SK-N-SH (cell line): ENCODE measurements around the gene GRIN2A. TPM values are rescaled to one million over a fixed set of nuclear protein-coding genes. Genes with fewer than 3 reads are reported as not detected.

ENCODE experiments used
- CTCF ChIA-PET: fragments of 300-600, 350-600 bp; formaldehyde crosslinking; extraction: SDS; loops from one replicate; lab custom pipeline; 2021; lab: Yijun Ruan, JAX
- POLR2A ChIA-PET: fragments of 350-600 bp; sonication (Branson Sonifier 250); formaldehyde crosslinking; extraction: SDS; loops from one replicate; lab custom pipeline; 2020; ENCODE audit warnings: antibody characterized with exemption, inconsistent platforms; lab: Yijun Ruan, JAX
- DNase-seq: peaks from one replicate; pipeline ENCODE4 v3.0.0; 2012
- H2AFZ ChIP-seq: fragments of 200-600 bp; sonication (generic); 2 replicates; pipeline ENCODE4 v1.8.1; 2016; ENCODE audit warnings: antibody characterized with exemption, mild to moderate bottlenecking, low read depth
- H3F3A ChIP-seq: fragments of 200-600 bp; sonication (generic); replicated peaks from 2 replicates; pipeline ENCODE3; 2016; ENCODE audit warnings: antibody characterized with exemption, mild to moderate bottlenecking; ENCODE audit not compliant: insufficient read depth
- H3K27ac ChIP-seq, 2 experiments: fragments of 200-500 bp in 1 of 2; fragments of 200-600 bp in 1 of 2; sonication (Bioruptor generic) in 1 of 2; sonication (generic), shearing (Covaris generic) in 1 of 2; 2 replicates each; pipeline versions ENCODE4 v1.5.1 to v1.6.1; 2014 to 2016; ENCODE audit warnings: low read depth in 2 of 2, inconsistent platforms in 1 of 2, low read length in 1 of 2, mild to moderate bottlenecking in 1 of 2, mixed read lengths in 1 of 2
- H3K27me3 ChIP-seq: fragments of 200-600 bp; sonication (generic), shearing (Covaris generic); 2 replicates; pipeline ENCODE4 v1.6.1; 2016; ENCODE audit warnings: mixed run types; ENCODE audit not compliant: insufficient read depth
- H3K36me3 ChIP-seq, 2 experiments: fragments of 200-500 bp in 1 of 2; fragments of 200-600 bp in 1 of 2; sonication (Bioruptor generic) in 1 of 2; sonication (generic) in 1 of 2; replicated peaks in 1 of 2; 2 replicates each; pipeline versions ENCODE3 to v1.5.1; 2014 to 2016; ENCODE audit warnings: low read length in 1 of 2, mild to moderate bottlenecking in 1 of 2; ENCODE audit not compliant: insufficient read depth in 2 of 2, control insufficient read depth in 1 of 2
- H3K4me1 ChIP-seq, 2 experiments: fragments of 200-500 bp in 1 of 2; fragments of 200-600 bp in 1 of 2; sonication (Bioruptor generic) in 1 of 2; sonication (generic), shearing (Covaris generic) in 1 of 2; 2 replicates each; pipeline versions ENCODE4 v1.5.1 to v1.6.1; 2014 to 2016; ENCODE audit warnings: low read depth in 1 of 2, low read length in 1 of 2, mixed run types in 1 of 2; ENCODE audit not compliant: insufficient read depth in 2 of 2, control insufficient read depth in 1 of 2
- H3K4me2 ChIP-seq: fragments of 200-600 bp; sonication (generic), shearing (Covaris generic); 2 replicates; pipeline ENCODE4 v1.6.1; 2017; ENCODE audit warnings: mixed run types
- H3K4me3 ChIP-seq, 2 experiments: fragments of 200-500 bp in 1 of 2; fragments of 200-600 bp in 1 of 2; sonication (Bioruptor generic) in 1 of 2; sonication (generic), shearing (Covaris generic) in 1 of 2; 2 replicates each; pipeline versions ENCODE4 v1.5.1 to v1.8.1; 2014 to 2016; ENCODE audit warnings: low read depth in 2 of 2, inconsistent platforms in 1 of 2, low read length in 1 of 2, mild to moderate bottlenecking in 1 of 2, mixed read lengths in 1 of 2, moderate library complexity in 1 of 2
- H3K79me2 ChIP-seq: fragments of 200-600 bp; sonication (generic); 2 replicates; pipeline ENCODE4 v1.8.1; 2017; ENCODE audit warnings: mild to moderate bottlenecking; ENCODE audit not compliant: insufficient read depth
- H3K9ac ChIP-seq: fragments of 200-600 bp; sonication (generic); 2 replicates; pipeline ENCODE4 v1.6.1; 2017; ENCODE audit warnings: mixed run types
- H3K9me2 ChIP-seq: fragments of 200-600 bp; sonication (generic); 2 replicates; pipeline ENCODE4 v1.6.1; 2017; ENCODE audit warnings: mixed run types
- H3K9me3 ChIP-seq: fragments of 200-600 bp; sonication (generic); 2 replicates; pipeline ENCODE4 v1.6.1; 2017; ENCODE audit warnings: mixed run types, mild to moderate bottlenecking, moderate library complexity
- H4K20me1 ChIP-seq: fragments of 200-600 bp; sonication (generic); 2 replicates; pipeline ENCODE4 v1.6.1; 2017; ENCODE audit warnings: mild to moderate bottlenecking, mixed run types; ENCODE audit not compliant: insufficient read depth
- CHD2 ChIP-seq: fragments of 150-350 bp; IDR thresholded peaks from 2 replicates; pipeline ENCODE4 v1.6.1; 2018; ENCODE audit warnings: low read length; ENCODE audit not compliant: partially characterized antibody
- ELF1 ChIP-seq: IDR thresholded peaks from 2 replicates; pipeline ENCODE4 v1.4.0; 2012
- EP300 ChIP-seq, 2 experiments: IDR thresholded peaks; 2 replicates each; pipeline versions ENCODE4 v1.4.0 to v1.6.1; 2012; ENCODE audit warnings: borderline replicate concordance in 1 of 2, low read depth in 1 of 2, low read length in 1 of 2
- EZH2phosphoT487 ChIP-seq: fragments of 200-600 bp; sonication (generic); IDR thresholded peaks from 2 replicates; pipeline ENCODE4 v1.6.1; 2017; ENCODE audit warnings: low read depth, mixed run types, mild to moderate bottlenecking, antibody characterized with exemption, moderate library complexity, borderline replicate concordance
- FOSL2 ChIP-seq: IDR thresholded peaks from 2 replicates; pipeline ENCODE4 v1.4.0; 2012; ENCODE audit warnings: low read depth, mild to moderate bottlenecking, moderate library complexity, borderline replicate concordance
- FOXJ3 ChIP-seq: sonication (generic); formaldehyde crosslinking; IDR thresholded peaks from 2 replicates; pipeline ENCODE4 v1.5.1; 2020; ENCODE audit warnings: mild to moderate bottlenecking, missing genetic modification reagents
- GATA2 ChIP-seq: sonication (generic); formaldehyde crosslinking; IDR thresholded peaks from 2 replicates; pipeline ENCODE4 v1.5.0; 2020; ENCODE audit warnings: mild to moderate bottlenecking, missing genetic modification reagents
- IRF3 ChIP-seq: fragments of 150-350 bp; IDR thresholded peaks from 2 replicates; pipeline ENCODE4 v1.6.1; 2016; ENCODE audit warnings: mild to moderate bottlenecking, low read depth, low read length
- JUND ChIP-seq: IDR thresholded peaks from 2 replicates; pipeline ENCODE4 v1.4.0; 2012
- MEF2A ChIP-seq: IDR thresholded peaks from 2 replicates; pipeline ENCODE4 v1.4.0; 2012; ENCODE audit warnings: low read depth, borderline replicate concordance
- MXI1 ChIP-seq: IDR thresholded peaks from 2 replicates; pipeline ENCODE4 v1.6.1; 2012; ENCODE audit warnings: mild to moderate bottlenecking, low read depth, low read length, improper control_type of control experiment
- NRF1 ChIP-seq: IDR thresholded peaks from 2 replicates; pipeline ENCODE4 v1.6.1; 2012; ENCODE audit warnings: low read depth, mild to moderate bottlenecking, low read length
- POLR2AphosphoS5 ChIP-seq: IDR thresholded peaks from 2 replicates; pipeline ENCODE4 v1.6.1; 2012; ENCODE audit warnings: low read depth, low read length
- RAD21 ChIP-seq: IDR thresholded peaks from 2 replicates; pipeline ENCODE4 v1.6.1; 2012; ENCODE audit warnings: mild to moderate bottlenecking, low read length
- RCOR1 ChIP-seq: fragments of 150-350 bp; IDR thresholded peaks from 2 replicates; pipeline ENCODE4 v1.6.1; 2017; ENCODE audit warnings: antibody characterized with exemption, low read length
- SMC3 ChIP-seq: IDR thresholded peaks from 2 replicates; pipeline ENCODE4 v1.6.1; 2012; ENCODE audit warnings: low read depth, low read length, improper control_type of control experiment
- TCF12 ChIP-seq: IDR thresholded peaks from 2 replicates; pipeline ENCODE4 v1.4.0; 2012
- TEAD4 ChIP-seq: IDR thresholded peaks from 2 replicates; pipeline ENCODE4 v1.4.0; 2012; ENCODE audit warnings: mild to moderate bottlenecking, borderline replicate concordance; ENCODE audit not compliant: insufficient read depth
- USF2 ChIP-seq: fragments of 150-350 bp; IDR thresholded peaks from 2 replicates; pipeline ENCODE4 v1.6.1; 2017; ENCODE audit warnings: antibody characterized with exemption, low read length, low read depth, borderline replicate concordance
- YY1 ChIP-seq: IDR thresholded peaks from 2 replicates; pipeline ENCODE4 v1.4.0; 2012; ENCODE audit warnings: low read depth, mild to moderate bottlenecking
- WGBS: methylation state at CpG from one replicate; pipeline ENCODE4 v1.1.6; 2017; ENCODE audit warnings: low lambda C conversion rate; 5-methylcytosine and 5-hydroxymethylcytosine counted together
- polyA plus RNA-seq, 3 experiments: library from polyadenylated mRNA; depleted of rRNA; stranded (reverse); fragments of >200 nt; gene quantifications; 2 replicates each; pipeline ENCODE4 v1.2.3, GENCODE V29; 2012
- TF ChIP-seq, protein P1 (sequence below): IDR thresholded peaks from 2 replicates; pipeline ENCODE4; 2012
- TF ChIP-seq, protein P2 (sequence below): IDR thresholded peaks from 2 replicates; pipeline ENCODE4 v1.6.1; 2012; ENCODE audit warnings: mild to moderate bottlenecking, low read depth, low read length, moderate library complexity

The GRIN2A gene
- polyA plus RNA-seq, 1 of the 3 experiments (the other 2 are of a cell fraction) = not detected

DNA sequence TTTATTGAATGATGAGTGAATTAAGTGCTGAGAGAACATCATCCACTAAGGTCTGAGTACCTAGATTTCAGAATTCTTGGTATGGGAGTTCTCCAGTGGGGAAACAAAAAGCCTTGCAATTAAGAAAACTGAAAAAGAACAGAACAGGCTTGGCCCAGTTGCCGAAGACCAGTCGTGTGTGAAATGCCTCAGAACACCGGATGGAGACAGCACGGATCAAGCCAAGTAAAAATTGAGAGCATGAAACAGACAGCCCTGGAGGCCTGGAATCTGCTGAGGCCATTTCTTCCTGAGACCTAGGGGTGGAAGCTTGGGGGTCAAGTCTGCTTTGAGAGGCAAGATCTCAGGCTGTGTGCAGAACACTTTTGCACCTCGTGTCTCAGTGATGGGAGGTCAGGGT lies 43.3 kb downstream of the GRIN2A start:
- WGBS = 13% methylated on average over 5 of the region's 5 CpGs
- no peak for DNase-seq
- Histone ChIP-seq H3K79me2 (no peaks in the 10 kb centered on the region), H3K27me3 (no peaks in the 10 kb centered on the region), H3K4me1 (peaks cover 0 to 5% of the 10 kb centered on the region in 2 experiments; a peak in 1 of 4 replicates), H3K4me2 (no peak overlapping the region), H3K9me2 (no peaks in the 10 kb centered on the region), H2AFZ (no peak overlapping the region), H4K20me1 (no peaks in the 10 kb centered on the region)
- CTCF ChIA-PET = no interaction called here
- no peak for TF ChIP-seq FOXJ3 (CRISPR knock-in tag)
- TF ChIP-seq GATA2 (CRISPR knock-in tag) = no peak
- TF ChIP-seq RCOR1 = no peak
- no peak for TF ChIP-seq SMC3
- no peak for TF ChIP-seq EZH2phosphoT487
- no peak for TF ChIP-seq POLR2AphosphoS5
- TF ChIP-seq IRF3 = no peak
- no peak for TF ChIP-seq USF2
- TF ChIP-seq TEAD4 = no peak
- TF ChIP-seq, all 33 proteins: peak for 0
- H3K27ac ChIP-seq = peak overlapping the region in 1 of 2 experiments; percentile 36; a peak in 1 of 4 replicates
- H3K36me3 ChIP-seq = no peaks in the 10 kb centered on the region
- H3F3A ChIP-seq = no peaks in the 10 kb centered on the region
- H3K9me3 ChIP-seq = no peaks in the 10 kb centered on the region
- H3K9ac ChIP-seq = no peak overlapping the region
- no peak overlapping the region for H3K4me3 ChIP-seq
- POLR2A ChIA-PET = no interaction called here

DNA sequence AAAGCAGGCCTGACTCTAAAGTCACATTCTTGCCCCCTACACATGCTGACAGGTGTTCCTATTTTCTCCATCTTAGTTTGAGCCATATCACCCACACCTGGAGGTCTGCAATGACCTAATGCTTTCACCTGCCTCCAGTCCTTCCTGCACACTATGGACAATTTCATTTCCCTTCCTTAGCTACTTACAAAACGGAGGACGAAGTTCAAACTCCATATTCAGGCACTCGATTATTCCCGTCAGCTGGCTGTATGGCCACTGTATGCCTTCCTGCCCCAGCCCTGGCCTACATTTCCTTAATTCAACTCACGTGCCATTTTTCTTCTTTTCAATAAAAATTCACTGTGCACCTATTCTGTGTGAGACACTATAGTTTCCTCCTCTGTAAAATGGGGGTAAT lies 44.9 kb downstream of the GRIN2A start:
- no peak for DNase-seq
- Histone ChIP-seq H3K27ac (no peak overlapping the region), H3K9ac (no peak overlapping the region), H2AFZ (no peak overlapping the region), H3K9me3 (no peaks in the 10 kb centered on the region), H3K4me1 (peaks cover 0 to 5% of the 10 kb centered on the region in 2 experiments; a peak in 1 of 4 replicates), H3K4me2 (no peak overlapping the region), H3F3A (no peaks in the 10 kb centered on the region), H3K27me3 (no peaks in the 10 kb centered on the region), H4K20me1 (no peaks in the 10 kb centered on the region), H3K4me3 (no peak overlapping the region), H3K79me2 (no peaks in the 10 kb centered on the region), H3K36me3 (no peaks in the 10 kb centered on the region), H3K9me2 (no peaks in the 10 kb centered on the region)
- CTCF ChIA-PET = no interaction called here
- 25% methylated on average over 5 of the region's 5 CpGs for WGBS
- POLR2A ChIA-PET = no interaction called here
- no peak for TF ChIP-seq NRF1
- TF ChIP-seq, protein P1, sequence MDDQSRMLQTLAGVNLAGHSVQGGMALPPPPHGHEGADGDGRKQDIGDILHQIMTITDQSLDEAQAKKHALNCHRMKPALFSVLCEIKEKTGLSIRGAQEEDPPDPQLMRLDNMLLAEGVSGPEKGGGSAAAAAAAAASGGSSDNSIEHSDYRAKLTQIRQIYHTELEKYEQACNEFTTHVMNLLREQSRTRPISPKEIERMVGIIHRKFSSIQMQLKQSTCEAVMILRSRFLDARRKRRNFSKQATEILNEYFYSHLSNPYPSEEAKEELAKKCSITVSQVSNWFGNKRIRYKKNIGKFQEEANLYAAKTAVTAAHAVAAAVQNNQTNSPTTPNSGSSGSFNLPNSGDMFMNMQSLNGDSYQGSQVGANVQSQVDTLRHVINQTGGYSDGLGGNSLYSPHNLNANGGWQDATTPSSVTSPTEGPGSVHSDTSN = no peak
- TF ChIP-seq FOSL2 = no peak
- no peak for TF ChIP-seq MXI1
- TF ChIP-seq POLR2AphosphoS5 = no peak
- TF ChIP-seq IRF3 = no peak
- TF ChIP-seq YY1 = no peak
- TF ChIP-seq CHD2 = no peak
- TF ChIP-seq RAD21 = no peak
- no peak for TF ChIP-seq MEF2A
- TF ChIP-seq JUND = no peak
- TF ChIP-seq, protein P2, sequence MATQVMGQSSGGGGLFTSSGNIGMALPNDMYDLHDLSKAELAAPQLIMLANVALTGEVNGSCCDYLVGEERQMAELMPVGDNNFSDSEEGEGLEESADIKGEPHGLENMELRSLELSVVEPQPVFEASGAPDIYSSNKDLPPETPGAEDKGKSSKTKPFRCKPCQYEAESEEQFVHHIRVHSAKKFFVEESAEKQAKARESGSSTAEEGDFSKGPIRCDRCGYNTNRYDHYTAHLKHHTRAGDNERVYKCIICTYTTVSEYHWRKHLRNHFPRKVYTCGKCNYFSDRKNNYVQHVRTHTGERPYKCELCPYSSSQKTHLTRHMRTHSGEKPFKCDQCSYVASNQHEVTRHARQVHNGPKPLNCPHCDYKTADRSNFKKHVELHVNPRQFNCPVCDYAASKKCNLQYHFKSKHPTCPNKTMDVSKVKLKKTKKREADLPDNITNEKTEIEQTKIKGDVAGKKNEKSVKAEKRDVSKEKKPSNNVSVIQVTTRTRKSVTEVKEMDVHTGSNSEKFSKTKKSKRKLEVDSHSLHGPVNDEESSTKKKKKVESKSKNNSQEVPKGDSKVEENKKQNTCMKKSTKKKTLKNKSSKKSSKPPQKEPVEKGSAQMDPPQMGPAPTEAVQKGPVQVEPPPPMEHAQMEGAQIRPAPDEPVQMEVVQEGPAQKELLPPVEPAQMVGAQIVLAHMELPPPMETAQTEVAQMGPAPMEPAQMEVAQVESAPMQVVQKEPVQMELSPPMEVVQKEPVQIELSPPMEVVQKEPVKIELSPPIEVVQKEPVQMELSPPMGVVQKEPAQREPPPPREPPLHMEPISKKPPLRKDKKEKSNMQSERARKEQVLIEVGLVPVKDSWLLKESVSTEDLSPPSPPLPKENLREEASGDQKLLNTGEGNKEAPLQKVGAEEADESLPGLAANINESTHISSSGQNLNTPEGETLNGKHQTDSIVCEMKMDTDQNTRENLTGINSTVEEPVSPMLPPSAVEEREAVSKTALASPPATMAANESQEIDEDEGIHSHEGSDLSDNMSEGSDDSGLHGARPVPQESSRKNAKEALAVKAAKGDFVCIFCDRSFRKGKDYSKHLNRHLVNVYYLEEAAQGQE = no peak
- TF ChIP-seq EP300 (IDR thresholded peaks at IDR 0.05; ENCODE audit: borderline replicate concordance in 1 of 2, low read depth in 1 of 2, low read length in 1 of 2) = no peak
- no peak for TF ChIP-seq ELF1
- TF ChIP-seq TCF12 = no peak
